Naive B cell (primary cell): Measurements from ENCODE around the gene VAV3. TPM values are rescaled to one million over a fixed set of nuclear protein-coding genes. Genes with fewer than 3 reads are reported as not detected.

ENCODE experiments used
- ATAC-seq, 2 donors: fragments of 150-1000 bp; cut with Tn5 transposase; 2 replicates each; pipeline ENCODE4 v1.10.0; 2021; ENCODE audit warnings: low read depth in 2 of 2, mild to moderate bottlenecking in 2 of 2, moderate library complexity in 2 of 2
- DNase-seq: peaks from one replicate; pipeline ENCODE4 v3.0.0; 2022
- H3K27ac Mint-ChIP-seq, 6 donors: one replicate each; pipeline ENCODE4 v1.8.0; 2020 to 2022; ENCODE audit warnings: mild to moderate bottlenecking in 6 of 6, mixed read lengths in 6 of 6, moderate library complexity in 5 of 6, inconsistent platforms in 2 of 6
- H3K27me3 Mint-ChIP-seq, 3 donors: one replicate each; pipeline ENCODE4 v1.8.0; 2021 to 2022; ENCODE audit warnings: mixed read lengths in 3 of 3, mild to moderate bottlenecking in 1 of 3
- H3K36me3 Mint-ChIP-seq, 2 donors: one replicate each; pipeline ENCODE4 v1.8.0; 2020 to 2022; ENCODE audit warnings: mixed read lengths in 2 of 2, inconsistent platforms in 1 of 2, mild to moderate bottlenecking in 1 of 2
- H3K4me1 Mint-ChIP-seq, 3 donors: one replicate each; pipeline ENCODE4 v1.8.0; 2020 to 2022; ENCODE audit warnings: mixed read lengths in 3 of 3, inconsistent platforms in 1 of 3, mild to moderate bottlenecking in 1 of 3, moderate library complexity in 1 of 3
- H3K4me3 Mint-ChIP-seq, 8 donors: one replicate each; pipeline ENCODE4 v1.8.0; 2020 to 2022; ENCODE audit warnings: mild to moderate bottlenecking in 8 of 8, mixed read lengths in 8 of 8, moderate library complexity in 8 of 8, inconsistent platforms in 2 of 8
- H3K9me3 Mint-ChIP-seq, 7 donors: one replicate each; pipeline ENCODE4 v1.8.0; 2020 to 2022; ENCODE audit warnings: mixed read lengths in 7 of 7, mild to moderate bottlenecking in 5 of 7, inconsistent platforms in 2 of 7, moderate library complexity in 1 of 7
- polyA plus RNA-seq, 6 donors: library from polyadenylated mRNA; unstranded; fragments of 300-500 nt; fragmentation: Illumina TruSeq; gene quantifications; one replicate each; pipeline ENCODE4 v1.2.3, GENCODE V29; 2021; ENCODE audit warnings: low read depth in 6 of 6

VAV3 gene
- polyA plus RNA-seq, 6 donors from 2014 or later = 24.8 to 45.9 (median 33.6) TPM

- peaks cover 19 to 32% of the 10 kb centered on the region in 2 donors for H3K36me3 Mint-ChIP-seq
- peaks cover 5 to 18% (median 16%) of the 10 kb centered on the region in 3 donors for H3K4me1 Mint-ChIP-seq
- DNase-seq (no peak), ATAC-seq (no peak)
- H3K27ac Mint-ChIP-seq = peak overlapping the region in 1 of 6 donors; percentile 67
- H3K4me3 Mint-ChIP-seq = no peak overlapping the region
- H3K27me3 Mint-ChIP-seq = no peaks in the 10 kb centered on the region
- peaks cover 0 to 2% (median 0%) of the 10 kb centered on the region in 7 donors for H3K9me3 Mint-ChIP-seq
Observed at GRCh38 chr1:107626073-107626796, 338.7 kb downstream of the VAV3 start.

GRCh38 chr1:107625405-107626029 is 339.5 kb downstream of the VAV3 start:
- Mint-ChIP-seq H3K36me3 (peaks cover 25 to 39% of the 10 kb centered on the region in 2 donors), H3K27ac (no peak overlapping the region), H3K4me3 (no peak overlapping the region), H3K9me3 (peaks cover 0 to 4% (median under 1%) of the 10 kb centered on the region in 7 donors), H3K27me3 (no peaks in the 10 kb centered on the region), H3K4me1 (peaks cover 7 to 21% (median 19%) of the 10 kb centered on the region in 3 donors)
- DNase-seq (no peak), ATAC-seq (no peak)

GRCh38 chr1:107623431-107623830 is 341.5 kb downstream of the VAV3 start:
- DNase-seq (no peak), ATAC-seq (no peak)
- H3K9me3 Mint-ChIP-seq = peaks cover 0 to 8% (median 3%) of the 10 kb centered on the region in 7 donors
- no peak overlapping the region for H3K4me3 Mint-ChIP-seq
- no peak overlapping the region for H3K27ac Mint-ChIP-seq
- no peaks in the 10 kb centered on the region for H3K27me3 Mint-ChIP-seq
- peaks cover 39 to 47% of the 10 kb centered on the region in 2 donors for H3K36me3 Mint-ChIP-seq
- peaks cover 8 to 27% (median 23%) of the 10 kb centered on the region in 3 donors for H3K4me1 Mint-ChIP-seq

GRCh38 chr1:107622966-107623365 is 342.0 kb downstream of the VAV3 start:
- no peak overlapping the region for H3K4me3 Mint-ChIP-seq
- DNase-seq (no peak), ATAC-seq (no peak)
- peaks cover 8 to 27% (median 23%) of the 10 kb centered on the region in 3 donors for H3K4me1 Mint-ChIP-seq
- no peaks in the 10 kb centered on the region for H3K27me3 Mint-ChIP-seq
- H3K27ac Mint-ChIP-seq = peak overlapping the region in 3 of 6 donors; percentile 5 to 23 (median 16)
- H3K36me3 Mint-ChIP-seq = peaks cover 42 to 52% of the 10 kb centered on the region in 2 donors
- H3K9me3 Mint-ChIP-seq = peaks cover 0 to 11% (median 3%) of the 10 kb centered on the region in 7 donors

GRCh38 chr1:107622535-107622934 is 342.4 kb downstream of the VAV3 start:
- Mint-ChIP-seq H3K27me3 (no peaks in the 10 kb centered on the region), H3K4me1 (peaks cover 8 to 27% (median 23%) of the 10 kb centered on the region in 3 donors), H3K4me3 (no peak overlapping the region), H3K36me3 (peaks cover 46 to 56% of the 10 kb centered on the region in 2 donors), H3K9me3 (peaks cover 0 to 16% (median 4%) of the 10 kb centered on the region in 7 donors), H3K27ac (peak overlapping the region in 5 of 6 donors; percentile 5 to 60 (median 16))
- ATAC-seq = no peak
- no peak for DNase-seq

GRCh38 chr1:107620753-107621152 is 344.2 kb downstream of the VAV3 start:
- Mint-ChIP-seq H3K9me3 (peaks cover 3 to 28% (median 10%) of the 10 kb centered on the region in 7 donors), H3K27ac (peak overlapping the region in 1 of 6 donors; percentile 63), H3K4me3 (no peak overlapping the region), H3K27me3 (no peaks in the 10 kb centered on the region), H3K36me3 (peaks cover 53 to 62% of the 10 kb centered on the region in 2 donors), H3K4me1 (peaks cover 8 to 23% (median 23%) of the 10 kb centered on the region in 3 donors)
- ATAC-seq (no peak), DNase-seq (no peak)

- no peak overlapping the region for H3K4me3 Mint-ChIP-seq
- no peak for ATAC-seq
- DNase-seq = no peak
- H3K4me1 Mint-ChIP-seq = peaks cover 8 to 23% (median 23%) of the 10 kb centered on the region in 3 donors
- peaks cover 71 to 84% of the 10 kb centered on the region in 2 donors for H3K36me3 Mint-ChIP-seq
- peaks cover 6 to 46% (median 13%) of the 10 kb centered on the region in 7 donors for H3K9me3 Mint-ChIP-seq
- H3K27me3 Mint-ChIP-seq = no peaks in the 10 kb centered on the region
- H3K27ac Mint-ChIP-seq = peak overlapping the region in 1 of 6 donors; percentile 9
Observed at GRCh38 chr1:107618539-107618938, 346.4 kb downstream of the VAV3 start.

- H3K27me3 Mint-ChIP-seq = no peaks in the 10 kb centered on the region
- no peak overlapping the region for H3K4me3 Mint-ChIP-seq
- peaks cover 6 to 53% (median 16%) of the 10 kb centered on the region in 7 donors for H3K9me3 Mint-ChIP-seq
- ATAC-seq (no peak), DNase-seq (no peak)
- H3K36me3 Mint-ChIP-seq = peaks cover 76 to 88% of the 10 kb centered on the region in 2 donors
- H3K4me1 Mint-ChIP-seq = peaks cover 8 to 23% (median 23%) of the 10 kb centered on the region in 3 donors
- peak overlapping the region in 3 of 6 donors; percentile 33 to 76 (median 53) for H3K27ac Mint-ChIP-seq
Observed at GRCh38 chr1:107617921-107618320, 347.1 kb downstream of the VAV3 start.

- Mint-ChIP-seq H3K27ac (peak overlapping the region in 1 of 6 donors; percentile 33), H3K9me3 (peaks cover 6 to 57% (median 21%) of the 10 kb centered on the region in 7 donors), H3K36me3 (peaks cover 81 to 88% of the 10 kb centered on the region in 2 donors), H3K27me3 (no peaks in the 10 kb centered on the region), H3K4me3 (no peak overlapping the region), H3K4me1 (peaks cover 8 to 19% (median 18%) of the 10 kb centered on the region in 3 donors)
- DNase-seq (no peak), ATAC-seq (no peak)
Observed at GRCh38 chr1:107617456-107617855, 347.5 kb downstream of the VAV3 start.

GRCh38 chr1:107609808-107610207 is 355.2 kb downstream of the VAV3 start:
- Mint-ChIP-seq H3K36me3 (peaks cover 41 to 45% of the 10 kb centered on the region in 2 donors), H3K9me3 (peaks cover 8 to 34% (median 18%) of the 10 kb centered on the region in 7 donors), H3K27ac (no peak overlapping the region), H3K4me1 (peaks cover 0 to 8% (median 2%) of the 10 kb centered on the region in 3 donors), H3K4me3 (no peak overlapping the region), H3K27me3 (no peaks in the 10 kb centered on the region)
- ATAC-seq = no peak
- DNase-seq = no peak

- H3K27ac Mint-ChIP-seq = no peak overlapping the region
- ATAC-seq = no peak
- H3K4me1 Mint-ChIP-seq = peaks cover 2 to 11% (median 4%) of the 10 kb centered on the region in 3 donors
- no peak overlapping the region for H3K4me3 Mint-ChIP-seq
- DNase-seq = no peak
- H3K36me3 Mint-ChIP-seq = peaks cover 28 to 35% of the 10 kb centered on the region in 2 donors
- H3K27me3 Mint-ChIP-seq = no peaks in the 10 kb centered on the region
- peaks cover 0 to 9% (median 3%) of the 10 kb centered on the region in 7 donors for H3K9me3 Mint-ChIP-seq
Observed at GRCh38 chr1:107604825-107605224, 360.2 kb downstream of the VAV3 start.

GRCh38 chr1:107600607-107601160 is 364.3 kb downstream of the VAV3 start:
- peaks cover 34 to 42% of the 10 kb centered on the region in 2 donors for H3K36me3 Mint-ChIP-seq
- peaks cover 0 to under 1% (median 0%) of the 10 kb centered on the region in 7 donors for H3K9me3 Mint-ChIP-seq
- no peaks in the 10 kb centered on the region for H3K27me3 Mint-ChIP-seq
- H3K4me3 Mint-ChIP-seq = no peak overlapping the region
- peak overlapping the region in 1 of 6 donors; percentile 59 for H3K27ac Mint-ChIP-seq
- ATAC-seq = no peak
- H3K4me1 Mint-ChIP-seq = peaks cover 0 to 4% (median 4%) of the 10 kb centered on the region in 3 donors
- DNase-seq = no peak

- DNase-seq (no peak), ATAC-seq (no peak)
- Mint-ChIP-seq H3K36me3 (peaks cover 39 to 42% of the 10 kb centered on the region in 2 donors), H3K4me3 (no peak overlapping the region), H3K27ac (peak overlapping the region in 2 of 6 donors; percentile 4 to 11), H3K27me3 (no peaks in the 10 kb centered on the region), H3K9me3 (no peaks in the 10 kb centered on the region), H3K4me1 (peaks cover 0 to 5% (median under 1%) of the 10 kb centered on the region in 3 donors)
Observed at GRCh38 chr1:107599220-107599619, 365.8 kb downstream of the VAV3 start.
